C4-2B (cell line): ENCODE results near the gene PRR14.

Experiments used
- ZFX ChIP-seq: fragments of 450-650 bp; IDR thresholded peaks from 2 replicates; pipeline ENCODE4 v1.6.1; 2017
- TF ChIP-seq, protein P1 (sequence below): fragments of 450-650 bp; conservative IDR thresholded peaks from 2 replicates; pipeline ENCODE4 v1.5.1; 2017; ENCODE audit warnings: mild to moderate bottlenecking

DNA sequence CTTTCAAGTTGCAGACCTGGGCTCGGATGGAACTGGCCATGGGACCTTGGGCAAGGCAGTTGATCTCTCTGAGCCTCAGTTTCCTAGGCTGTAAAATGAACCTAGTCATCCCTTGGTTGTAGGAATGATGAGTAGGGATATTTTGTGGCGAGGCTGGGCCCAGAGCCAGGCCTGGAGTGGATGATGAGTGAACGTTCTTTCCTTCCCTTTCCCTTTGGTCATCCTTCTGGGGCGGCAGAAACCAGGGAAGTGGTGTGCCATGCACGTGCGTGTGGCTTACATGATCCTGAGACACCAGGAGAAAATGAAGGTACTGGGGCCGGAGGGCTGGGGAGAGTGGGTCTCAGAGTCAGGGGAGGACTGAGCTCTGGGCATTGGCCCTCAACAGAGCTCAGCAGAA, 15.9 kb downstream of the PRR14 start:
- TF ChIP-seq, protein P1, sequence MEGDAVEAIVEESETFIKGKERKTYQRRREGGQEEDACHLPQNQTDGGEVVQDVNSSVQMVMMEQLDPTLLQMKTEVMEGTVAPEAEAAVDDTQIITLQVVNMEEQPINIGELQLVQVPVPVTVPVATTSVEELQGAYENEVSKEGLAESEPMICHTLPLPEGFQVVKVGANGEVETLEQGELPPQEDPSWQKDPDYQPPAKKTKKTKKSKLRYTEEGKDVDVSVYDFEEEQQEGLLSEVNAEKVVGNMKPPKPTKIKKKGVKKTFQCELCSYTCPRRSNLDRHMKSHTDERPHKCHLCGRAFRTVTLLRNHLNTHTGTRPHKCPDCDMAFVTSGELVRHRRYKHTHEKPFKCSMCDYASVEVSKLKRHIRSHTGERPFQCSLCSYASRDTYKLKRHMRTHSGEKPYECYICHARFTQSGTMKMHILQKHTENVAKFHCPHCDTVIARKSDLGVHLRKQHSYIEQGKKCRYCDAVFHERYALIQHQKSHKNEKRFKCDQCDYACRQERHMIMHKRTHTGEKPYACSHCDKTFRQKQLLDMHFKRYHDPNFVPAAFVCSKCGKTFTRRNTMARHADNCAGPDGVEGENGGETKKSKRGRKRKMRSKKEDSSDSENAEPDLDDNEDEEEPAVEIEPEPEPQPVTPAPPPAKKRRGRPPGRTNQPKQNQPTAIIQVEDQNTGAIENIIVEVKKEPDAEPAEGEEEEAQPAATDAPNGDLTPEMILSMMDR, result no peak
- no peak for TF ChIP-seq ZFX
